Immature natural killer cell (primary cell): ENCODE results near the gene THEMIS2. TPM values are rescaled to one million over a fixed set of nuclear protein-coding genes. Genes with fewer than 3 reads are reported as not detected.
"Not testable (repeated sequence)": the region's sequence is repeated elsewhere in the genome, so short reads cannot be mapped to it uniquely, and the experiment has no call there.

Source experiments
- DNase-seq, 3 donors: peaks; one replicate each; pipeline ENCODE4 v3.0.0; 2022; ENCODE audit warnings: mixed read lengths in 1 of 3
- H3K27ac Mint-ChIP-seq, 6 donors: one replicate each; pipeline ENCODE4 v1.8.0; 2020; ENCODE audit warnings: mixed read lengths in 6 of 6, mild to moderate bottlenecking in 5 of 6, inconsistent platforms in 4 of 6, moderate library complexity in 3 of 6
- H3K27me3 Mint-ChIP-seq, 3 donors: one replicate each; pipeline ENCODE4 v1.8.0; 2020 to 2021; ENCODE audit warnings: low read depth in 3 of 3, mild to moderate bottlenecking in 3 of 3, mixed read lengths in 3 of 3, moderate library complexity in 3 of 3, inconsistent platforms in 1 of 3
- H3K36me3 Mint-ChIP-seq, 3 donors: one replicate each; pipeline ENCODE4 v1.8.0; 2020; ENCODE audit warnings: mixed read lengths in 3 of 3, inconsistent platforms in 2 of 3, mild to moderate bottlenecking in 2 of 3
- H3K4me1 Mint-ChIP-seq, 2 donors: one replicate each; pipeline ENCODE4 v1.8.0; 2020; ENCODE audit warnings: inconsistent platforms in 2 of 2, mild to moderate bottlenecking in 2 of 2, mixed read lengths in 2 of 2, moderate library complexity in 1 of 2
- H3K4me3 Mint-ChIP-seq, 5 donors: one replicate each; pipeline ENCODE4 v1.8.0; 2020; ENCODE audit warnings: mild to moderate bottlenecking in 5 of 5, mixed read lengths in 5 of 5, inconsistent platforms in 3 of 5, moderate library complexity in 3 of 5
- H3K9me3 Mint-ChIP-seq, 6 donors: one replicate each; pipeline ENCODE4 v1.8.0; 2020; ENCODE audit warnings: mild to moderate bottlenecking in 6 of 6, mixed read lengths in 6 of 6, inconsistent platforms in 4 of 6, moderate library complexity in 3 of 6
- polyA plus RNA-seq, 3 donors: library from polyadenylated mRNA; unstranded; fragments of 300-500 nt; fragmentation: Illumina TruSeq; gene quantifications; one replicate each; pipeline ENCODE4 v1.2.3, GENCODE V29; 2021

Gene THEMIS2
- polyA plus RNA-seq, 3 donors from 2014 or later = 93.2 to 146 (median 101) TPM

GRCh38 chr1:27856561-27857343 is 15.6 kb upstream of the THEMIS2 start:
- H3K27me3 Mint-ChIP-seq = peaks cover 2 to 6% (median 3%) of the 10 kb centered on the region in 3 donors
- peak overlapping the region in 1 of 6 donors; percentile 40 for H3K27ac Mint-ChIP-seq
- H3K4me1 Mint-ChIP-seq = peaks cover 4 to 7% of the 10 kb centered on the region in 2 donors
- no peak overlapping the region for H3K4me3 Mint-ChIP-seq
- H3K36me3 Mint-ChIP-seq = peaks cover 0 to under 1% (median 0%) of the 10 kb centered on the region in 3 donors
- DNase-seq = no peak
- H3K9me3 Mint-ChIP-seq = no peaks in the 10 kb centered on the region

- H3K4me3 Mint-ChIP-seq, H3K9me3 Mint-ChIP-seq, H3K27me3 Mint-ChIP-seq, H3K27ac Mint-ChIP-seq, DNase-seq, H3K4me1 Mint-ChIP-seq, H3K36me3 Mint-ChIP-seq: not testable (repeated sequence)
Measured at GRCh38 chr1:27857552-27857951, 14.8 kb upstream of the THEMIS2 start.

- DNase-seq = peak; percentile 74 to 83 (median 76)
- H3K27me3 Mint-ChIP-seq = peaks cover 2 to 8% (median 3%) of the 10 kb centered on the region in 3 donors
- peaks cover 8 to 14% of the 10 kb centered on the region in 2 donors for H3K4me1 Mint-ChIP-seq
- H3K9me3 Mint-ChIP-seq = no peaks in the 10 kb centered on the region
- peak overlapping the region in 1 of 5 donors; percentile 27 for H3K4me3 Mint-ChIP-seq
- no peaks in the 10 kb centered on the region for H3K36me3 Mint-ChIP-seq
- H3K27ac Mint-ChIP-seq = peak overlapping the region in 4 of 6 donors; percentile 29 to 83 (median 72)
Measured at GRCh38 chr1:27858072-27858948, 14.0 kb upstream of the THEMIS2 start.

- Mint-ChIP-seq H3K36me3 (no peaks in the 10 kb centered on the region), H3K9me3 (no peaks in the 10 kb centered on the region), H3K4me3 (no peak overlapping the region), H3K4me1 (peaks cover 11 to 19% of the 10 kb centered on the region in 2 donors), H3K27ac (peak overlapping the region in 3 of 6 donors; percentile 18 to 36 (median 30)), H3K27me3 (peaks cover 2 to 8% (median 3%) of the 10 kb centered on the region in 3 donors)
- DNase-seq = no peak
Measured at GRCh38 chr1:27858949-27859576, 13.3 kb upstream of the THEMIS2 start.

- H3K27ac Mint-ChIP-seq = no peak overlapping the region
- DNase-seq = no peak
- peaks cover 2 to 8% (median 3%) of the 10 kb centered on the region in 3 donors for H3K27me3 Mint-ChIP-seq
- H3K4me3 Mint-ChIP-seq = no peak overlapping the region
- H3K9me3 Mint-ChIP-seq = no peaks in the 10 kb centered on the region
- H3K4me1 Mint-ChIP-seq = peaks cover 13 to 23% of the 10 kb centered on the region in 2 donors
- H3K36me3 Mint-ChIP-seq = no peaks in the 10 kb centered on the region
Measured at GRCh38 chr1:27861436-27861835, 10.9 kb upstream of the THEMIS2 start.

- peak overlapping the region in 1 of 6 donors; percentile 59 for H3K27ac Mint-ChIP-seq
- DNase-seq = no peak
- no peaks in the 10 kb centered on the region for H3K36me3 Mint-ChIP-seq
- H3K4me1 Mint-ChIP-seq = peaks cover 14 to 25% of the 10 kb centered on the region in 2 donors
- peaks cover 2 to 9% (median 3%) of the 10 kb centered on the region in 3 donors for H3K27me3 Mint-ChIP-seq
- H3K4me3 Mint-ChIP-seq = no peak overlapping the region
- no peaks in the 10 kb centered on the region for H3K9me3 Mint-ChIP-seq
Measured at GRCh38 chr1:27862004-27862403, 10.3 kb upstream of the THEMIS2 start.

- H3K27me3 Mint-ChIP-seq = peaks cover 2 to 6% (median 3%) of the 10 kb centered on the region in 3 donors
- H3K36me3 Mint-ChIP-seq = no peaks in the 10 kb centered on the region
- H3K27ac Mint-ChIP-seq = peak overlapping the region; percentile 4 to 85 (median 20)
- H3K4me3 Mint-ChIP-seq = no peak overlapping the region
- H3K4me1 Mint-ChIP-seq = peaks cover 18 to 27% of the 10 kb centered on the region in 2 donors
- no peaks in the 10 kb centered on the region for H3K9me3 Mint-ChIP-seq
- DNase-seq = no peak
Measured at GRCh38 chr1:27862671-27863537, 9.4 kb upstream of the THEMIS2 start.

- no peak overlapping the region for H3K4me3 Mint-ChIP-seq
- H3K4me1 Mint-ChIP-seq = peaks cover 20 to 28% of the 10 kb centered on the region in 2 donors
- peak overlapping the region in 3 of 6 donors; percentile 17 to 85 (median 52) for H3K27ac Mint-ChIP-seq
- H3K27me3 Mint-ChIP-seq = peaks cover 2 to 3% (median 3%) of the 10 kb centered on the region in 3 donors
- no peaks in the 10 kb centered on the region for H3K36me3 Mint-ChIP-seq
- no peaks in the 10 kb centered on the region for H3K9me3 Mint-ChIP-seq
- DNase-seq = no peak
Measured at GRCh38 chr1:27863538-27863915, 8.8 kb upstream of the THEMIS2 start.

- Mint-ChIP-seq H3K4me3 (no peak overlapping the region), H3K9me3 (no peaks in the 10 kb centered on the region), H3K27ac (peak overlapping the region in 2 of 6 donors; percentile 69 to 71), H3K27me3 (peaks cover 6 to 9% (median 8%) of the 10 kb centered on the region in 3 donors), H3K36me3 (no peaks in the 10 kb centered on the region), H3K4me1 (peaks cover 27 to 36% of the 10 kb centered on the region in 2 donors)
- no peak for DNase-seq
Measured at GRCh38 chr1:27864264-27864895, 8.0 kb upstream of the THEMIS2 start.

GRCh38 chr1:27865821-27866220 is 6.5 kb upstream of the THEMIS2 start:
- H3K4me1 Mint-ChIP-seq = peaks cover 33 to 43% of the 10 kb centered on the region in 2 donors
- no peaks in the 10 kb centered on the region for H3K36me3 Mint-ChIP-seq
- H3K27me3 Mint-ChIP-seq = peaks cover 6 to 10% (median 7%) of the 10 kb centered on the region in 3 donors
- H3K4me3 Mint-ChIP-seq = no peak overlapping the region
- H3K27ac Mint-ChIP-seq = peak overlapping the region in 1 of 6 donors; percentile 57
- no peak for DNase-seq
- no peaks in the 10 kb centered on the region for H3K9me3 Mint-ChIP-seq

GRCh38 chr1:27868556-27868931 is 3.8 kb upstream of the THEMIS2 start:
- DNase-seq = peak in 1 of 3 donors; percentile 30
- H3K27me3 Mint-ChIP-seq = peaks cover 9 to 14% (median 11%) of the 10 kb centered on the region in 3 donors
- H3K36me3 Mint-ChIP-seq = peaks cover 0 to 4% (median 0%) of the 10 kb centered on the region in 3 donors
- peak overlapping the region; percentile 94 to 99 (median 97) for H3K27ac Mint-ChIP-seq
- H3K4me1 Mint-ChIP-seq = peaks cover 40 to 42% of the 10 kb centered on the region in 2 donors
- H3K4me3 Mint-ChIP-seq = peak overlapping the region; percentile 80 to 89 (median 87)
- peaks cover 0 to 2% (median 0%) of the 10 kb centered on the region in 6 donors for H3K9me3 Mint-ChIP-seq
